Choroid plexus epithelial cell (primary cell): ENCODE results near the gene GTF2F2.

Experiments
- DNase-seq: peaks from one replicate; pipeline ENCODE4 v3.0.0-alpha.2; 2010; ENCODE audit warnings: low read depth
- H3K4me3 ChIP-seq: 2 replicates; pipeline ENCODE4 v1.5.1; 2011; ENCODE audit warnings: low read depth, mild to moderate bottlenecking, control low read depth, low read length, moderate library complexity
- CTCF ChIP-seq: conservative IDR thresholded peaks from 2 replicates; pipeline ENCODE4 v1.5.1; 2011; ENCODE audit warnings: low read depth, mild to moderate bottlenecking, control low read depth, inconsistent platforms, low read length, moderate library complexity

GTF2F2 gene

DNA sequence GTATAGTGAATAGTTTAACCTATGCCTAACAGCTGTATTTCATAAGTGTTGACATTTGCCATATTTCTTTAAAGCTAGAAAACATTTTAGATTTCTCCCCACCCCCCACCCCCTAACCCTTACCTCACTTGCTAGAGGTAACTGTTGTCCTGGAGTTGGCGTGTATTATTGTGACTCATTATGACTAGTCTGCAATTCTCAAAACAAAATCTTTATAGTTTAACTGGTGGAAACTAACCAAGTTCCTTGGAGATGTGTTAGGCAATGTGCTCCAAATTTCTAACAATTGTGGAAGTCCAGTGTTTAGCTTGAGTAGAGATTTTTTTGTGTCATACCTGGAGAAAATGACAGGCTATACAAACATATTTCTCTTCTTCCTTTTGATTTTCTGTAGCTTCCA, 42.5 kb downstream of the GTF2F2 start:
- DNase-seq, result peak; percentile 85
- no peak for TF ChIP-seq CTCF
- H3K4me3 ChIP-seq, result no peak overlapping the region

DNA sequence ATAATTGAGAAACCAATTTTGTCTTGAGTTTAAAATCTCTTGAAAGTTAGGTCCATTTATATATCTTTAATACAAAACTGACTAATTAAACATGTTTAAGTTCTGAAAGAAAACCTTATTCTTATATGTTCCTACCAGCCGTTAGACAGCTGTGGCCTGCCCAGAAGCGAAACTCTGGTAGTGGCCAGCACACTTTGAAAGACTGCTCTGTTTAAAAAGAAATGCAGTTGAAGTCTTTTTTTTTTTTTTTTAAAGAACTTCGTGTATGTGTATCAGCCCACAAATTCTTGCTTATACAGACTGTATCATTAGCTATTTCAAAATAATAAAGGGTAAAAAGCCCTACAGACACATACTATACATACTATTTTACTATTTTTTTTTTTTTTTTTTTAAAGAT, 46.5 kb downstream of the GTF2F2 start:
- TF ChIP-seq CTCF, result no peak
- DNase-seq, result no peak

DNA sequence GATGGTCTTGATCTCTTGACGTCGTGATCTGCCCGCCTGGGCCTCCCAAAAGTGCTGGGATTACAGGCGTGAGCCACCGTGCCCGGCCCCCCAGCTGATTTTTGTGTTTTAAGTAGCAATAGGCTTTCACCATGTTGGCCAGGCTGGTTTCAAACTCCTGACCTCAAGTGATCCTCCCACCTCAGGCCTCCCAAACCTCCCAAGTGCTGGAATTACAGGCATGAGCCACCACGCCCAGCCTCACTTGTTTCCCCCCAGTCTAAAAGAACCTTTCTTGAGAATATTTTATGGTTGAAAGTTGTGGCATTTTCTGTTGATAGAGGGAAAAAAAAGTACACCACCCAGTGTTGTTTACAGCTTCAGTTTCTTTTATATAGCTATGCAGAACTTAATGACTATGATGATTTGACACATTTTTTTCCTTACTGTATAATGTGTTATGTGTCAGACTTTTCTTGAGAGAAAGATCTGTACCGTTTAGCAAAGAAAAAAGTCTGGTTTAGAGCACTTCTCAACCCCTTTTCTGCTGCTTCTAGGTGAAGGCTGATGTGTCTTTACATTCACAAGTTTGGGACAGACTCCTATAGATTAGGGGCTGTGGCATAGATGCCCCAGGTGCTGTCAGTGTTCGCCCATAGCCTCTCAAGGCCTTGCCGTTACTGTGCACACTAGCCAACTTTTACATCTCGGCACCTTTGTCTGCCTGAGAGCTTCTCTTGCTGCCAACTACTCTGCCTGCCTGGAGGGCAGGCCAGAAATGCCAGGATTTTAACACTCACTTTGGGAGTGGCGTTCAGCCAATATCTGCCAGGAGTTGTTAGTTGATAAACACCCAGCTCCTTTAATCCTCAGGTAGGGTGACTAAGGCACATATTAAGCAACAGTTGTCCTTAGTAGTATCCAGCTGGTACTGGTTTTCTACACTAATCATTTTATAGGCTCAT, 47.6 kb downstream of the GTF2F2 start:
- peak; percentile 16 for DNase-seq
- no peak for TF ChIP-seq CTCF
- no peak overlapping the region for H3K4me3 ChIP-seq

More for the DNA sequence above, 46.5 kb downstream of the GTF2F2 start:
- no peak overlapping the region for H3K4me3 ChIP-seq

GRCh38 chr13:45168555-45168930, 48.2 kb downstream of the GTF2F2 start:
- DNase-seq, result no peak

GRCh38 chr13:45174478-45174877, 54.2 kb downstream of the GTF2F2 start:
- H3K4me3 ChIP-seq, result no peak overlapping the region
- no peak for DNase-seq
- TF ChIP-seq CTCF, result no peak

More at GRCh38 chr13:45168555-45168930, 48.2 kb downstream of the GTF2F2 start:
- H3K4me3 ChIP-seq, result no peak overlapping the region
- TF ChIP-seq CTCF, result no peak

DNA sequence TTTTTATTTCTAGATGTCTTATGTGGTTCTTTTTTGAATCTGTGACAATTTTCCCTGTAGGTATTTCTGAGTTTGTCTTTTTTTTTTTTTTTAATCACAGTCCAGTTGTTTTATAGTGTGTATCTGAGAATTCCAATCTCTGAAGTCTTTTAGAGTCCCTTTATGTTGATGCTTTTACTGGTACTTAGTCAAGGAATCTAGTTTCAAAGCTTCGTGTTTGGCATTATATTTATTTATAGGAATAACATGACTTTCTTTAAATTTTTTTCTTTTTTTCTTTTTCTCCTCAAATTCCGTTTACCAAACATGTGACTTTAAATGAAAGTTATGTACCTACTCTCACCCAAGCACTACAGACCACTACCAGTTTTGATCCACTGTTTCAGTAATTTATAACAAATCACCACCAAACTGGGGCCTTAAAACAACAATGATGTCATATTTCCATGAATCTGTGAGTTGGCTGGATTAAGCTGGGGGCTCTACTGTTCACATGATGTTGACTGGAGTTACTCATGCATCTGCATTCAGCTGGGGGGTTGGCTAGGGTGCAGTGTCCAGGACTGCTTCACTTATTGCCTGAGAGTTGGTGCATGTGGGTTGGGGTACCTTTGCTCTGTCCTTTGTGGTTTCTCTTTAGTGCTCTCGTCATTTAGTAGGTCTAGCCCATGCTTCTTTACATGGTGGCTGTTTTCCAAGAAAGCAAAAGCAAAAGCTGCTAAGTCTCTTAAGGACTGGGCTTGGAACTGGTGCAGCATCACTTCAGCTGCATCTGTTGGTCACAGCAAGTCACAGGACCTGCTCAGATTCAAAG, 58.2 kb downstream of the GTF2F2 start:
- no peak for TF ChIP-seq CTCF
- no peak overlapping the region for H3K4me3 ChIP-seq
- peak; percentile 71 for DNase-seq
